ENCODE measurements around the gene TSHZ1.

TSHZ1 gene

DNA sequence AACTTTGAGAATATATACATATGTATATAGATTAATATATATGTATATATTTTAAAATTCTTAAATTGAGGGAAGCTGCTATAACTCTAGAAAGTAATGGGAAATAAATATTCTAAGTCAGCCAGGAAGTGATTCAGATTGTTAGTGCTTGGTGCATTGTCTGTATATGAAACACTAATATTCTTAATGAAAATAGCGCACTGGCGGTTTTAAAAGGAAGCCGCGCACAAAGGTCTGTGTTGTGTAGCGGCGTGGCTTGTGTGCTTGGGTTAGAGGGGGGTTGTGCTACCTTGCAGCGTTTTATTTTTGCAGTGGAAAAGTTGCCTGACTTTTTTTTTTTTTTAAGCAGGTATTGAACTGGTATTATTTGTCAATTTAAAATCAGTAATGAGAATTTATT is 11.3 kb downstream of the TSHZ1 start:
- no peak for DNase-seq

DNA sequence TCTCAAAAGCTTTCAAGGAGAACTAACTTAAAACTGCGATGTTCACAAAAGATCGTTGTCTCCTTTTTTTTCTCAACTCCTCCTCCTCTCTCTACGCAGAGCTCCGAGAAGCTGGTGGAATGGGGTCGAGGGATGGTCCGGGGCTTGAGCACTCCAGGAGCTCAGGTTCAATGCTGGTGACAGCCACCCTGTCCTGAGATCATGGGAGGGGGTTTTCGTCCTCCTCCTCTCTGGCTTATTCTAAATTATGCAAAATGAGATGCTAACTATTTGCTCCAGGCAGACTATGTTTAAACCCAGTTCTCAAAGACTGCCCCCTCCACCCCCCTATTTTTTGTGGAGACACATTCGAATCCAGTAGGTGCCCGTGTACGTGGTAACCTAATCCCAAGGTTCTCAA is 11.8 kb downstream of the TSHZ1 start:
- DNase-seq = no peak

DNA sequence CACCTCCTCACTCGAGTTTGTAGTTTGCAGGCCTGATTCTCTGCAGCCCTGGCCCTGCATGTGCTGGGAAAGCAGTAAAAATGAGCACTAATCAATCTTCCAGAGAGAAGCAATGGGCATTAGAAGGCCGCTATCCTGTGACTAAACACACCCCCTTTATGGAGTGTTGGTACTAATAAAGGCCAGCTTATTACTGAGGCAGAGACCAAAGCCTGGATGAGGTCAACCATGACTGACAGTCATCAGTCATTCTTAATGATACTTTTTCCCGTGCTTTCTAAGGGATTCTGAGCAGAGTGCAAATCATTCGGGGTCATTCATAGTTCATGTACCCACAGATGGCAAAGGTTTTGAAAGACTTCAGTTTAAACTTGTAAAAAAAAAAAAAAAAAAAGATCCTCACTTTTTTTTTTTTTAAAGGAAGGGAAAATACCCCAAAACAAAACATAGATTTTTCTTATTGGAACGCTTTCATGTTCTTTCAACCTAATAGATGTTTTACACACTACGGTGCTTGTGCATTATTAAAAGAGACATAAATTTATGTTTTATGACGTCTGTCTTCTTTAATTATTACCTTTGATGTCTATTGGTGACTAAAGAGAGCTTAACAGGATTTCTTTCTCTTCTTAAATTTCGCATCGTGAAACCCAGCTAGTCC is 13.2 kb downstream of the TSHZ1 start:
- no peak for DNase-seq

DNA sequence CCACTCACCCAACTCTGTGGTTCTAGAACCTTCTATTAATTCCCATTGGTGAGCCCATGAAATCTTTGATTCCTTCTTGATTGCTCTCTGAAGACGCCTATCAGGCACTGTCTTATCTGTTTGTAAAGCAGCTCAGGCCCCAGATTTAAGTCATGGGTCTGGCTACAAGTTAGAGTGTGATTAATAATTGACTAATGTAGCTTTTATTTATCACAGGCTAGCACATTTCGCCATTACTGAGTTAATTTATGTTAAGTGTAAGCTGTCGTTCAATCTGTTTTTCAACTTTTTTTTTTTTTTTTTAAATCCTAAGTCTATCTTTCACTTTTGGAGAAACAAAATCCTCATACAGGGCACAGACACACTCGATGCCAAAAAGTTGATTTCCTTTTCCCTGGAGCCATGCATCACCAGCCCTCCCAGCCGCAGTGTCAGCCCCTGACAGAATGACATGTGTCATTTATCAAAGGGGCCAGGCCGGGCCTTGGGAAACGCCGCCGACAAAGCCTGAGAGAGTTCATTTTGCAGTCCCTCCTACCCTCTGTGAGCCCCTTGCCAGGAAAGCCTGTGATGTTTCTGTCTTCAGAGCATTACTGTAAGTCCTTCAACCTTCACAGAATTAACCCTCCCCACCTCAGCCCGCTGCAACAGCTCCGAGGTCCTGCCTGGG is 15.8 kb downstream of the TSHZ1 start:
- DNase-seq = no peak

DNA sequence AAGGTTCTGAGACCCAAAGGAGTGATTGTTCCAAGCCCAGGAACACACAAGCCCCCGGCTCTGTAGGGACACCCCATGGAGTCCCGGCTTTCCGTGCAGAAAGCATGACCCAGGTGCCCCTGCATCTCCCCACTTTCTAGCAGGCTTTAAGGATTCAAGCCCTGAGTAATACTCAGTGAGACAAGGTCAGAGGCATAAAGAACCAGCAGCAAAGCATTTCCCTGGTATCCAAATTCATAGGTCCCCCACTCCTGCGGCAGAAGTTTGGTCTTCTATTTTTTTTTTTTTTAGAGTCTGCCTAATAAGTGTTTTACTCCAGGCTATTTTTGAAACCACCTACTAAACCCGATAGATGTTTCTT is 16.3 kb downstream of the TSHZ1 start:
- DNase-seq = no peak

DNA sequence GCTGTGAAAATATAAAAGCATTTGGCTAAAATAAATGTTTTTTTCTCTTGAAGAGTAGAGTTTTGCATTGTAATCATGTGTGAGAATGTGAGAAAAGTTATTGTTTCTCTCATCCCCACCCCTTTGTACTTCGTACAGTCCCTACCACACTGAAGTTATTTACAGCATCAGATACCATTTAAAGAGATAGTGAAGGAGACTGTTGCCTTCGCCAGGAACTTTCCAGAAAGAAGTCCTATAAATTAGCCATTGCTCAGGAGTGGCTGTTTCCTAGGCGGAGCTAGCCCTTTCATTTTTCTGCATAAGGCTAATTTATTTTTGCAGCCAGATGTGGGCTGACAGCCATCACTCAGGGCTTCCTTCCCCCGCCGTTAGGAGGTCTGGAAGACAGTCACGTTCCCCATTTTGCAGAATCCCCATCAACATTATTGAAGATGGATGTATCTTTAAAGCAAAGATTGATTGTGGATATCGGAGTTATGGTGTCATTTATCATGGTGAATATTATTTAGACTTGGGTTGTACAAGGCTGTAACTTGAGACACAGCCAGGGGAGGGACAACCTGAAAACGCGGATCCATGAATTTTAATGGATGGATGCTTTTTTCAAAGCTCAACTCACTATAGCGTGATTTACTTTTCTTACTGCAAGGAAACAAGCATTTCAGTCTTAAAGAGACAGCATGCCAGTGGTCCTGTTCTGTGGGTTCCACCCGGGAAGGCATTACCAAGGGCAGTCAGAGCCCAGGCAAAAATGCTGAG is 17.1 kb downstream of the TSHZ1 start:
- no peak for DNase-seq

DNA sequence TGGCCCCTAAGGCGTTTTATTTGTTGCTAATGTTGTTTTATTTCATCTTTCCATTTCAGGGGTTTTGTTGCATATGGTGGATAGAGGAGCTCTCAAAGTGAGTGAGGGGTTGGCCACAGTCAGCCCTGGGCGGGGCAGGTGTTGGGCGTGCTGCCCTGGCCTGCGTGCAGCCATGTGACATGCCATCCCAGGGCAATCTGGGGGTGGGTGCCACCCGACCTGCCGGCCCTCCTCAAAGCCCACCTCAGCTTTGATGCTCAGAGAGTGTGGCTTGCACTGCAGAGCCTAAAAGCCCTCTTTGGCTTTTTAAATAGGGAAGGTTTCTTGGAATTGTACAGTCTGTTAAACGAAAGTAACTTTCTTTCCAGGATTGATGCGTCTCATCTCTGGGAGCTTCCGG is 18.4 kb downstream of the TSHZ1 start:
- no peak for DNase-seq

DNA sequence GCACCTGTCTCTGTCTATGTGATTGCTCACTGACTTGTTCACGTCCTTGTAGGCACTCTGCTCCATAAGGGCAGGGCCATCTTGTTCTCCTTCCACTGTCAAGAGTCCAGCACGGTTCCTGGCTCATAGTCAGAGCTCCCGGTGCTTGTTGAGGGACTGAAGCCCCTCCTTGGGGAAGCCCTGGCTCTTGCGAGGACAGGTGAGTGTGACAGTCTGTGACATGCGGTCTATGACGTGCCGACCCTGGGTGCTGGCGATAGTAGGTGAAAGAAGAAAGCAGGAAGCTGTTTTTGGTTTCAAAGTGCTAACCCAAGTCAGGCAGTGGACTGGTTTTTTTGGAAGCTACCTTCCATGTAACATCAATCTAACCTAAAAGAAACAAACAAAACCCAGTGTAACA is 18.8 kb downstream of the TSHZ1 start:
- DNase-seq = no peak

DNA sequence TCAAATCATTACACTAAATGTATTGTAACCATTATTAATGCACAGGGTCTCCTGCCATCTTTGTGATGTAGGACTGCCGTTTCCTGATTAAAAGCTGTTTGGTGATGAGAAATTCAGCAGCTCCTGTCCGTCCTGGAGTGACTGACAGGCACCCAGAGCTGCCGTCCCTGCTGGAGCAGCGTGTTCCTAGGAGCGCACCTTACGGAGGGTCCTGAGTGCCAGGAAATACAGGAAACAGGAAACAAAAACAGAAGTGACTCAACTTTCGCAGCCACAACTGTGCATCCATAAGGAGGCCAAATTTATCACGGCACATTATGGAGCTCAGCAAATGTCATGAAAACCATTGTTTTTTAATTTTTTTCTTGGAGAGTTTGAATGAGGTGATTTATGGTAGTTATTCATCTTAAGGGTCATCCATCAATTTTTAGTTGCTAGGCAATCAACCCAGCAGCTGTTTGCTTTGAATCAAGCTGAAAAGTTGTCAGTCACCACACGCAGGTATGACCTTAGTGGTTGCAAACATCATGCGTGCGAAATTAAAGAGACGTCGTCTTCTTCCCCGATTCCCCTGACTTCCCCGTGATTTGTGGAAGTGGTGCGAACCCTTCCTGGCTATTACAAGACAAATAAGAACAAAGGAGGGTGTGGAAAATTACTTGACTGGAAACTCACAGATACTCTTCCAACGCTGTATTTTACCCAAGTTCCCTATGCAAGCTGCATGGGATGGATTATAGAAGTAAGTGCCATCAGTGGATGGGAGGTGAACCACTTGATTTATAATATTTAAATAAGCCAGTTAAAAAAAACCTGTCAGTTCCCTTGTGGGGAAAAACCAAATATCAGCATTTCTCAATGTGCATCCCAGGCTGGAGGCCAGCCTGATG is 19.8 kb downstream of the TSHZ1 start:
- no peak for DNase-seq

DNA sequence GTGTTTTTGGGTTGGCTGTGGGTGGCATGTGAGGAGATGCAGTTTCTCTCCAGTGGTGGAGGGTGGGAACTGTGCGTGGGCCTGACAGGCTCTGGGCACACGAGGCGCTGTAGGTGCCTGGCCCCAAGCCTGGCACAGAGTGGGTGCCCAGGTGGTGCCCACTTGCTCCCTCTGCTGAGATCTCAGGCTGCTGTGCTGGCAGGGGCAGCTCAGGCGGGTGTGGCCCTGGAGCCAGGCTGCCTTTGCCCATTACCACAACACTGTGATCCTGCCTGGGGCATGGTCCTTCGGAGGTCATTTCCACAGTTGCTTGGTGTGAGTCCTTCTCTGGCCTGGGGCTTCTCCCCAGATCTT is 20.4 kb downstream of the TSHZ1 start:
- no peak for DNase-seq

DNA sequence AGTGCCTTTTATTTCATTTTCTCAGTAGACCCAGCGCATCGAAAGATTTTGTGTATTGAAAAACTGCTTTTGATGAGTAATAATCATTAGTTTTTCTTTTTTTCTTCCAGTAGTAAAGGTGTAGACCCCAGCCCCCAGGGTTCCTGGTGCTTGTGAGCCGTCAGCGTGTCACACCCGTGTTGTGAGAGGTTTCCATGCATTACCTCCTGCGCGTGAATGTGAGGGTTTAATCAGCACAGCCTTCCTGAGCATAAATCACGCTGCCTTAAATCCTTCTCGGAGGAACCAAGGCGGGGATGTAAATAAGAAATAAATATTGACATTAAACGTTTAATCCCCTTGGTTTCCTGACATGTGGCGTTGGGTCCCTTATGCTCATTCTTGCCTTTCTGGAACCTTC is 24.3 kb downstream of the TSHZ1 start:
- no peak for DNase-seq

DNA sequence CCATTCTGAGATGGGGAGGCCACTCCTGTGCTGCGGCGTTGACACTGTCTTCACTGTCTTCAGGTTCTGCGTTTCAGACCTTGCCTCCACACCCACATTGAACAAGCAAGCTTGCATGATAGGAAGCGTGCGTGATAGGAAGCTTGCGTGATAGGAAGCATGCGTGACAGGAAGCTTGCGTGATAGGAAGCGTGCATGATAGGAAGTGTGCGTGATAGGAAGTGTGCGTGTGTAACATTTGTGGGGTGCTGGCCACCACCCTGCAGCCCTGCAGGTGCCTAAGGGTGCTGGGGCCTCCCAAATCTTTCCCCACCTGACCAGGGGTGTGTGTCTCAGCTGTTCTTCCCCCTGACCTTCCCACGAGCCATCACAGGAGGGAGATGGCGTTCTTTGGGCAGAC is 25.3 kb downstream of the TSHZ1 start:
- no peak for DNase-seq

DNA sequence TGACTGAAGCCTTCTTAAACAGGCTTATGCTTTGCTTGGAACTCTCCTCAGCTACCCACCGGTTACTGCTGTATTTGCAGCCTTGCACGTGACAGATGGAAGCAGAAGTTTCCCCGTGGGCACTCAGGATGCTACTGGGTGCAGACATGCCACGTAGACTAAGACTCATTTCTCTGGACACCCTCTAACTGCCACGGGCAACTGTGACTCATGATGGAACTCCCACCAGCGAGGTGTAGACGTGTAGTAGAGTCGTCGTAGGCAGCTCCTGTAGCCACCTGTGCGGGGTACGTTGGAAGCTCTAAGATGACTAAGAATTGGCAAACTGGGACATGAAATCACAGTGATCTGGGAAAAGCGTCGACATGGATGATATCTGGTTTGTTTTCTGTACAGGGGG is 27.5 kb downstream of the TSHZ1 start:
- no peak for DNase-seq

DNA sequence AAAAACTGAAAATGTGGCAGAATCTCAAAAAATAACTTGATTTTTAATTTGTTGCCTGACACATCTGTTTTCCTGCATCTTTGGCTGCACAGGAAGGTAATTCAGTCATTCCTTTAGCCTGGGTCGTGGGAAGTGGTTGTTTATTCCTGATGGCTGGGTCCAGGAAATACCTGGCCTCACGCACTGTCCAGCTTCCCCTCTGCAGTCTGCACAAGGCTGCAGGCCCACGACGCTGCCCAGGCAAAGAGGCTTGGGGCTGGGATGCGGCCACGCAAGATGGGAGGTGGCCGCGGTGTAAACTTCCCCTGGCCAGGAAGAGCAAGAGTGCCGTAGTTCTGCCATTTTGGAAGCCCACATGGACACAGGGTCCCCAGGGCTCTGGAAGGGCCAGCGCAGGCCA is 28.2 kb downstream of the TSHZ1 start:
- DNase-seq = no peak

DNA sequence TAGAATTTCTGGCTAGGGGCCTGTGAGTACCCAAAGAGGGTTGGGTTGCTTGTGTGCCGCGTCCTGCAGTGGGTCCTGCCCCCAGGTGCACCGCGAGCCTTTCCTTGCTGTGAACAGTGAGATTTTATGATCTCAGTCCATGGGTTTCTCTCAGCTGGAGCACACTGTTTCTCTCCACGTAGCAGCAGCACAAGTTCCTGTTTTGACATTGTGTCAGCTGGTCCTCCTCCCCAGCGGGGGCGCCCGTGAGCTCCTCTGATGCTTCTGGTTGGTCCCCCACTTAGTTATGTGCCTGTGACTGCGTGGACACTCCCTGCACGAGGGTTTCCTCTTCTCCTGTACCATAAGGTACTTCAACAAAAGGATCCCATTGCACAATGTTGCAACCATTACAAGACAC is 29.8 kb downstream of the TSHZ1 start:
- no peak for DNase-seq

DNA sequence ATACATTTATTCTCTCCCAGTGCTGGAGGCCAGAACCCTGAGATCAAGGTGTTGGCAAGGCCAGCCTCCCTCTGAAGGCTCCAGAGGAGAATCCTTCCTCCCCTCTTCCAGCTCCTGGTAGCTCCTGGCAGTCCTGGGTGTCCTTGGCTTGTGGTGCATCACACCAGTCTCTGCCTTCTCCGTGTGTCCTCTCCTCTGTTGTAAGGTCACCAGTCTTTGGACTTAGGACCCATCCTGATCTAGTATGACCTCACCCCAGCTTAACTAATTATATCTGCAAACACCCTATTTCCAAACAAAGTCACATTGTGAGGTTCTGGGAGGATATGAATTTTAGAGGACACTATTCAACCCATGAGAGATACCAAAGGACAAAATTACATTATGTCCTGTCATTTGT is 31.1 kb downstream of the TSHZ1 start:
- DNase-seq = no peak

DNA sequence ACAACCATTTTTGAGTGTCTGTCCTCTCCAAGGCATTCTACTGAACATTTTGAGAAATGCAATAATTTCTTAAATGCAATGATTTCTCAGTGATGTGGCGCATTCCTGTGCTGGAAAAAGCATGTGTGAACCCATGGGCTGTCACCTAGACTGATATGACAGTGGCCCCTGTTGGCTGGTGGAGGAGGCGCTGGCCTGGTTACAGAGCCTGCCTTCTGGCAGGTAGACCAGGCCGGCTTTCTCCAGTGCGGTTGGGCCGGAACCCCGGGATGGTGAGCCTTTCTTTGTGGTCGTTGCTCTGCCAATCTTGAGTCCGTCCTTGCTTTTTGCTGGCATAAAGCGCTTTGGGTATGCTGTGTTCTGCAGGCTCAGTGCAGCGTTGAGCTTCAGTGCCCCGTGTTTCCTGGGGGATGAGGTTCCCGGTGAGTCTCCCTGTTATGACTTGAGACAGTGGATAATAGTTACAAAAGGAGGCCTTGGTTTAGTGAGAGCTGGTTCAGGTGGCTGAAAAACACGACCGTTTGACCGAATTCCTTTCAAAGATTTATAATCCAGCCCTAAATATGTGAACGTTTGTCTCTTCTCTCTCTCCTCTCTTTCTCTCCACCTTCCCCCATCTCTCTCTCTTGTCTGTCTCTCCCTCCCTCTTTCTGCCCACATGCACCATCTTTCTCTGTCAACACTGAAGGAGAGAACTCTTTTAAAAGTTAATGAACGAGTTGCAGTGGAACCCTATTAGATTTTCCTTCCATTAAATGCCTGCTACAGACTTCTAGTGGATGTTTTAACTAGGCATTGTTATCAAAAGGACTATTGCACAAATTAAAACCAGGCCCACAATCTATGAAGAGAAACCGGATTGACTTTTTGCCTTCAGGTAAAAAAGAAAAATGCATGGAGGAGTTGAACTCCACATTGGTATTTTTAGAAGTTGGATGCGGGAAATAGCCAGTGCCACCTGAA is 34.0 kb downstream of the TSHZ1 start:
- no peak for DNase-seq

DNA sequence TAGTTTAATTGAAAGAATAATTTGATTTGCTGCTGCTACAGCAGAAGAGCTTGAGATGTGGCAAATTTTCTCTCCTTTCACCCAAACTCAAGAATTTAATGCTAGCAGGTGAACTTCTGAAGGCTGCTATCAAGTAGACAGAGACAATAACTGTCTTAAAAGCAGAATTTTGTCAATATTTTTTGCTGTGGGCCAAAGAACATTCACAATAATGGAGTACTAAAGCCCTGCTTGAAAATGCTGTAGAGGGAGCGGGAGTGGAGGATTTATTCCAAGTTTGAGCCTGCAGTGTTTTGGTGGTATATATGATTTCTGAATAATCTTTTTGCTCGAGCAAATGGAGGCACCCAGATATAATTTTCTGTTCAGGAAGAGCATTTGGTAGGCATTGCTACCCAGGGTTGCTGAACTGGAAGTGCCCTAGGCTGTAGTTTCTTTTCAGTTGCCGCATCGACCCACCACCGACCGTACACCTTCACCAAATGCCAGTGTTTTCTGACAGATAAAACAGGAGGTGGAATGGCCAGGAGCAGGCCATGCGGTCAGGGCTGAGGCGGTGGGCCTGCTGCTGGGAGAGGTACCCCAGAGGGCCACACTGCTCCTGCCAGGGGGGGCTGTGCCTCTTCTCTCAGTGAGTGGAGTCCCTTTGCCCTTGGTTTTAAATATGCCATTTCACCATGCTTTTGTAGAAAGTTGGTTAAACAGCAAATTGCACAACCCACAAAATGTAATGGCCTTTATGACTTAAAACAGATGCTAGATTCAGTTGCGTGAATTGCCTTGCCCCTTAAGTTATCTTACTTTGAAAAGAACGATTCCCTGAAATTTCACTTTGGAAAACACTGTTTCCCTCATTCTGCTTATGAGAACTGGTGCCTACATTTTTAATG is 36.4 kb downstream of the TSHZ1 start:
- DNase-seq = no peak

DNA sequence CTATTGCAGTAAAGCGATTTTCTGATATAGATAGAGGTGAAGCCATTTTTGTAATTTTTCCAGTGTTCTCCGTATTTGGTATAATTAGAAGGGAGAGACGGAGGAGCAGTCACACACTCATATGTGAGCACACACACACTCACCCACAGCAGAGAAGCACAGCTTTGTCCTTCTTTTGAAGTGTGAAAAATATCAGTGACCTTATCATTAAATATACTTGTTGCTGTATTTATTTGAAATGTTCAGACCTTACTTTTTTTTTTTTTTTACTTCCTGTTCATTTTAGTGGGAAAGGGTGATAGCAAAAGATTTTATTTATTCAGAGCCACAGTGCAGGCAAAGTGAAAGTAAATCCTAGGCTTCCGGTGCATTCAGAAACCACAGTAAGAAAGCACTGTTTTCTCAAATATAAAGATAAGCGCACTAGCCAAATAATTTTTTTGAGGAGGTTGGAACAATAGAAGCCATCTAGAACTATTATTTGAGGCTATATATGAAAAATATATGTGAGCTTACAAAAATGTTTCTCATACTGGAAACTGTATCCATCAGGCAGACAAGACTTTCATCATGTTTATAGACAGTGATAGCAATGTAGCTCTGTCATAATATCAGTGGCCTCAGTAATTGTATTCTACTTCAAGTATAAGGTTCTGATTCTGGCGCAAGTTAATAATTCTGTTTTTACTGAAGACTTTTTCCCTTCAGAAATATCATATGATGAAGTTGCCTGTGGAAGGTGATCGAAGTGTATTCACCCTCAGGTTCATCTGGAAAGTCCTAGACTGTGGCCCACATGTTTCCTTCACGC is 37.2 kb downstream of the TSHZ1 start:
- DNase-seq = peak in 1 of 2 donors; percentile 66
